AG09319 (cell line): ENCODE measurements around the gene IFIT5.

Source experiments
- DNase-seq: peaks from one replicate; pipeline ENCODE4 v3.0.0-alpha.2; 2010; ENCODE audit warnings: low read depth; ENCODE audit errors: extremely low read depth
- TF ChIP-seq, protein P1 (sequence below): IDR thresholded peaks from 2 replicates; pipeline ENCODE4 v1.5.1; 2011; ENCODE audit warnings: low read depth, mild to moderate bottlenecking, inconsistent platforms, low read length, moderate library complexity

Gene IFIT5

DNA sequence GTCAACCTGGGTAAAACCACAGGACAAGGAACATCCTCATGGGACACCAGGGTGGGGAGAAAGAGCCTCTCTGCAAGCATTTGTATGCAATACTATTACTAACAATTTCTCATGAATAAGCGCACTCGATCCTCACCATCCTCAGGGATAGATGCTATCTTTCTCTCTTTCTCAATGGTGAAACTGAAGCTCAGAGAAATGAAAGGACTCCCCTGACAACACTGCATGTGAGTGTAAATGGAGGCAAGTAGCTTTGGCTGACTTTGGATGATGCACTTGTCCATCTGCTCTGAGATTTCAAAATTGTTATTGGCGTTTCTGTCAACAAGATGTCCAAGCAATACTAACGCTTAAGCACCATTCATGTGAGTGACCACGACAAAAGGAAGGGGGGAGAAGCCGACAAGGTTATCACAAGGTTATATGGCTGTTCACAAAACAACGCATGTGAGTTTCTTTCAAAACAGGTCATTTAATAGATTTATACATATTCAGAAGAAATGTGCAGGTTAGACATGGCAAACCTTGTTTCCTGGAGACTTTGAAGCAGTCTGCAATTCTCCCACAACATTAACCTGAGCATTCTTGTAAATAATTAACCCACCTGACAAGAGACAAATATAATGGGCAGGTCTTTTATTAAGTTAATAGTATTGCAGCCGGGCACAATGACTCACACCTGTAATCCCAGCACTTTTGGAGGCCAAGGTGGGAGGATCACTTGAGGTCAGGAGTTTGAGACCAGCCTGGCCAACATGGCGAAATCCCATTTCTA is 54.0 kb downstream of the IFIT5 start:
- TF ChIP-seq, protein P1, sequence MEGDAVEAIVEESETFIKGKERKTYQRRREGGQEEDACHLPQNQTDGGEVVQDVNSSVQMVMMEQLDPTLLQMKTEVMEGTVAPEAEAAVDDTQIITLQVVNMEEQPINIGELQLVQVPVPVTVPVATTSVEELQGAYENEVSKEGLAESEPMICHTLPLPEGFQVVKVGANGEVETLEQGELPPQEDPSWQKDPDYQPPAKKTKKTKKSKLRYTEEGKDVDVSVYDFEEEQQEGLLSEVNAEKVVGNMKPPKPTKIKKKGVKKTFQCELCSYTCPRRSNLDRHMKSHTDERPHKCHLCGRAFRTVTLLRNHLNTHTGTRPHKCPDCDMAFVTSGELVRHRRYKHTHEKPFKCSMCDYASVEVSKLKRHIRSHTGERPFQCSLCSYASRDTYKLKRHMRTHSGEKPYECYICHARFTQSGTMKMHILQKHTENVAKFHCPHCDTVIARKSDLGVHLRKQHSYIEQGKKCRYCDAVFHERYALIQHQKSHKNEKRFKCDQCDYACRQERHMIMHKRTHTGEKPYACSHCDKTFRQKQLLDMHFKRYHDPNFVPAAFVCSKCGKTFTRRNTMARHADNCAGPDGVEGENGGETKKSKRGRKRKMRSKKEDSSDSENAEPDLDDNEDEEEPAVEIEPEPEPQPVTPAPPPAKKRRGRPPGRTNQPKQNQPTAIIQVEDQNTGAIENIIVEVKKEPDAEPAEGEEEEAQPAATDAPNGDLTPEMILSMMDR: no peak
- DNase-seq: no peak

DNA sequence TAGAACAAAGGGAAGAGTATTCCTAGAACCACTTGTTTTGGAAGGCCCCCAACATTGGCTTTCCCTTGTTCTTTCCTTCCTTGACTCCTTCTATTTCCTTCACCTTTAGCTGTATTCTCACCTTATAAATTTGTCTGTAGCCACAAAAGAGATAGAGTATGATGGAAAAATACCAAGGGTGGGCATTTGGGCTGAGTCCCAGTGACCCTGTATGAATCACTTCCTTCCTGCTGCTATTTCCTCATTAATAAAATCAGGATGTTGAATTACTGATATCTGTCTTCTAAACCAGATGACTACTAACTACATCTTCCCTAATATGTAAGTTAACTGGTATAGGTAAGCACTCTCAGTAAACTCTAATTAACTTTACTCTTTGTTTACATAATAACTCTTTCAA is 55.1 kb downstream of the IFIT5 start:
- no peak for DNase-seq
- TF ChIP-seq, protein P1: no peak
